ENCODE measurements around the gene UTP4. TPM values are rescaled to one million over a fixed set of nuclear protein-coding genes. Genes with fewer than 3 reads are reported as not detected.
"Not testable (repeated sequence)": the region's sequence is repeated elsewhere in the genome, so short reads cannot be mapped to it uniquely, and the experiment has no call there.

Gene UTP4
- total RNA-seq, 1 donor from 2014 or later: 57.4 TPM

GRCh38 chr16:69109486-69110270 is 22.8 kb upstream of the UTP4 start:
- DNase-seq (ENCODE audit: low spot score): no peak

DNA sequence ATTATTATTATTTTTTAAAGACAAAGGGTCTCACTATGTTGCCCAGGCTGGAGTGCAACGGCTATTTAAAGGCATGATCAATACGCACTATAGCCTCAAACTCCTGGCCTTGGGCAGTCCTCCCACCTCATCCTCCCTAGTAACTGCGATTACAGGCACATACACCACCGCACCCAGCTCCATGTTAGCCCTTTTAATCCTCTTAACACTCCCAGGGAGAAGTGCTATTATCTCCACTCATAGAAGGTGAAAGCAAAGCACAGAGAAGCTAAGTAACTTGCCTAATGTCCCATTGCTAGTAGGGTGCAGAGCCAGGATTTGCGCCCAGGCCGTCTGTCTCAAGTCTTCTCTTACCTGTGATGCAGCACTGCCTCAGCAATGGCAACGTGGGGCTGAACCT is 22.0 kb upstream of the UTP4 start:
- no peak for DNase-seq (ENCODE audit: low spot score)

GRCh38 chr16:69111216-69111875 is 21.1 kb upstream of the UTP4 start:
- DNase-seq (ENCODE audit: low spot score): no peak

DNA sequence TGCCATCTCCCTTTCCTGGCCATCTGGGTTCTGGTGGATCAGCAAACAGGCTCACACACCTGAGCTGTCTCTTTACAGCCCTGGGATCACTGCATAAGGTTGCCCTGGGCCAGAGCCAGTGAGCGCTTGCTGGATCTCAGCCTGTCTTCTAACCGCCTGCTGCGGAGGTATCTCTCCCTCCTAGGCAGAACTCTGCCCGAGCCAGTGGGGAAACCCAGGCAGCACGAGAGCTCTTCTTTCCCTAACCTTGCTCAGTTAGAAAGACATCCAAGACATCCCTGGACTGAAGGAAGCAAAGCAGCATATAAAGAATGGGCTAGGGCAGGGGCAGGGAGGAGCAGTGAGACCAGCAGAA is 20.6 kb upstream of the UTP4 start:
- no peak for DNase-seq (ENCODE audit: low spot score)

DNA sequence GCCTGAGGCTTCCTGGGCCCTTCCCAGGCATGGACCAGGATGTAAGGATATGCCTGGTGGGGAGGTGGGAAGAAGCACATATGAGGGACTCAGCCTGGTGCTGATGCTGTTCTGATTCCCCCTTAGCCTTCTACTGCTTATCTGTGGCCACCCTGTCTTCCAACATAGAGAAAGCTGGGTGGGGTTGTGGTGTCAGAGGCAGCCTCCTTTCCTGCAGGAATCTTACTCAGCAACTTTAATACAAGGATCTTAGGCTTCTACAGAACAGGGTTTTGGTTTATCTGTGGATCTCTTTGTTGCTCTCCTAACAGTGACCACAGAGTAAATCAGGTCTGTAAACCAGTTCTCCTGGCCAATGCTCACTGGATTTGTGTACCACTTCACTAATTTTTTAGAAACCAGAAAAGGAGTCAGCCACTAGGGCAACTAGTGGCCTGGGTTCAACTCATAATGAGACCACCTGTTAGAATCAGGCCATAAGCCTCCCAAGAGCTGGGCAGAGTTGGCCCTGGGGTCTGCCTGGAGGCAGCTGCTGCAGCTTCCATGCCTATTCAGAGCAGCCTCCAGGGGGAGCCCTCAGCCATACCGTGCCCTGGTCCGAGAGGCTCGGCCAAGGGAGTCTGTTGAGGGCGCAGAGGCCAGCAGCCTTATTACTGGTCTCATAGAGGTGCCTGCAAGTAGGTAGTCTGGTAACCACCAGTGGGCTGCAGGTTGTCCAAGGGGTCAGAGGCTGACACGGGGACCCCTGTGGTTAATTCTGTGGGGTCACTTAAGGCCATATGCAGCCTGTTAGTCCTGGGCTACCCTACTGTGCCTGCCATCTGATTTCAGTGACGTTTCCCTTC is 19.9 kb upstream of the UTP4 start:
- peak; percentile 90 for DNase-seq (ENCODE audit: low spot score)

- DNase-seq (ENCODE audit: low spot score): peak; percentile 41
Measured at GRCh38 chr16:69113216-69113615, 19.2 kb upstream of the UTP4 start.

GRCh38 chr16:69114346-69114975 is 18.0 kb upstream of the UTP4 start:
- peak; percentile 71 for DNase-seq (ENCODE audit: low spot score)

GRCh38 chr16:69114976-69115355 is 17.5 kb upstream of the UTP4 start:
- peak; percentile 74 for DNase-seq (ENCODE audit: low spot score)

DNA sequence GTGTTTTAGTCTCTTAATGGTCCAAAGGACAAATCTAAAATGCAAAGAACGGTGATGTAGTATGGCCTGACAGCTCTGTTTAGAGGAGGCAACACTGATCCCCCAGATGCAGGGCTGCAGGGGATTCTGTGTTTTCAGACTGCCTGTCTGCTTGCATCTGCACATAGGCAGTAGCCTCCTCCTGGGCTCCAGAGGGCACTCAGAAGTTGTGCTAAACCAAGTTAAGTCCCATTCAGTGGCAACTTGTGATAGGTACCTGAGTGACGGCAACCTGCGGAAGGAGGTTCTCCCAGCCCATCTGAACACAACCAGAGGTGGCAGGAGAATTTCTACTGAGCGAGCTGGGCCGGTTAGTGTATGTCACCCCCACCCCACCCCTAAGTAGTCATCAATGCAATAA is 17.1 kb upstream of the UTP4 start:
- DNase-seq (ENCODE audit: low spot score): peak; percentile 81

DNA sequence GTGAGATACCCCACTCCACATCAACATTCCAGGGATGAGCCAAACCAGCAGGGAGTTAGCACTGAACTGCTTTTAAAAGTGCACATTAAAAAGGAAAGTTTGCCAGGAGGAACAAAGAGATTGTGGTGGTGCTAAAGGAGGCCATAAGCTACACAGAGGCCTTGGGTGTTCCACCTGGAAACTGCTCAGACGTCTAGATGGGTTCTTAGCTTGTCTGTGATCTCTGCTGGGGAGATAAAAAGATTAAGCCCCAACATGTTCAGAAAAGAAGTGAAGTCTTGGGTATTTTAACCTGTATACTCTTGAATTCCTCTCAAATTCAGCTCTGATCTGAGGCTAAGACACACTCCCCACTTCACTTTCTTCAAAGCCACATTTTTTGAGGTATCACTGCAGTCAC is 16.6 kb upstream of the UTP4 start:
- DNase-seq (ENCODE audit: low spot score): no peak

DNA sequence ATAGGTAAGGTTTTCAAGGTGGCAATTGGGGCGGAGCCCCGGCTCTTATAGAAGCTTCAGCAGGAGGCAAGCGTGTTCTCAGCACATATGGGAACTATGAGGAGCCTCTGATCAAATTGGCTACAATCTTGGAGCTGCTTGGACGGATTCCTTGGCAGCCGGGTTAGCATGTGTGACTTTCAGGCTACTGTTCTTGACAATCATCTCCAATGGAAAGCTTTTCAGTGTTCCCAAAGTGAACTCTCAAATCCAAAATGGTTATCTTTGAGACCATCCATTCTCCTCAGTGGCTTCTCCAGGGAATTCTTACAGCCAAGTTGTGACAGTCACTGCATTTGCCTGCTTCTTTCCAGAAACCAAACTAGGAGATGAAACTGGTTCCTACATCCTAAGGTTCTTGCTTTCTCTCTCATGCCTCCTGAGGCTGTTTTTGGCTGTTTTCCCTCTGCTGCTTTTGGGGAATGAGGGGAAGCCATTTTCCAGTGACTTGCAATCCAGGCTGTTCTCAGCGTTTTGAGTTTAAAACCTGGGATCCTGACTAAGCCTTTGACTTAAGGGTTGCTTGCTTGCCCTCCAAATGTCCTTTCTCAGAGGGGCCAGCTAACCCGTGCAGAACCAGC is 16.1 kb upstream of the UTP4 start:
- DNase-seq (ENCODE audit: low spot score): peak; percentile 35

DNA sequence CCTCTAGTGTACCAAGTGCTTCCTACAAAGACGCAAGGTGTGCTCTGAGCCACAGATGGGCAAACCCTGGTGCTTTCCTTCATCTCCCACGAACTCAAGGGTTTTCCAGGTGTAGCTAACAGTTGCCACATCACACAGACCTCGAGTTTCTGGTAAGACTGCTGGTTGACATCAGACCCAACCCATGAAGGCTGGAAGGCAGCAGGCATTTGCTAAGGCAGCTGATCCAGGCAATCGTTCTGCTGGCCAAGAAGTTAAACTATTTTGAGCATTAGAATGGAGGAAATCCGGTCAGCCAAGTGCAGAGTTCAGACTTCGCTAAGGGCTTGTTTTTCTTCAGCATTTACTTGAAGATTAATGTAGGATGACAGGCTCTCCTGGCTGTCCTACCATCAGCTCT is 15.5 kb upstream of the UTP4 start:
- peak; percentile 62 for DNase-seq (ENCODE audit: low spot score)

DNA sequence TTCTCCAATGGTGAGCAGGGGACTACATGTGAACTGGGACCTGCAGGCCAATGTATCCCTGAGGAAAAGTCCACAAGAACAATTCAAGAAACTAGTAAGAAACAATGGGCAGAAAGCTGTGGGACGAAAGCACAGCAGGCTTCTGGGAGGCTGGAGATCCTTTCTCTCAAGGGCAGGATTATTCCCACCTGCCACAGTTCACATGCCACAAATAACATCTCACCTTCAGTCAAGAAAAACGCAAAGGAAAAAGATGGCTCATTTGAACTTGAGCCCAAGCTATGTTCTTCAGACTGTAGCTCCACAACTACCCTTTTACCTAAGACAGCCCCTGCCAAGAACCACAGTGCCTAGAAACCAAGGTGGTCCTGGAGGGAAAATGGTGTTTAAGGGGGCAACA is 14.0 kb upstream of the UTP4 start:
- DNase-seq (ENCODE audit: low spot score): no peak

DNA sequence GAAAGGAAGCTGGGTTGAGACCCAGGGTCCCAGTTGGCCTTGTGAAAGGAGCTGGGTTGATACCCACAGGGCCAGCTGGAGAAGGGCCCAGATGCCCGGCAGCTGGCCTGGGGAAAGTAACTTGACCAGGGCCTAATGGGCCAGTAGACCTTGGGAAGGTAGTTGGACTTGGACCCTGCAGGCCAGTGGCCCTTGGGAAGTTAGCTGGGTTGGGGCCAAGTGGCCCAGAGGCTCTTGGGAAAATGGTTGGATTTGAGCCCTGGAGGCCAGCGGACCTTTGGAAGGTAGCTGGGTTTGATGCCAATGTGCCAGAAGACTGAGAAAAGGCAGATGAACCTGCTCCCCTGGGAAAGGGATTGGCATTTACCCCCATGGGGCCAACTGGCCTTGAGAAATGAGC is 13.5 kb upstream of the UTP4 start:
- DNase-seq (ENCODE audit: low spot score): no peak

DNA sequence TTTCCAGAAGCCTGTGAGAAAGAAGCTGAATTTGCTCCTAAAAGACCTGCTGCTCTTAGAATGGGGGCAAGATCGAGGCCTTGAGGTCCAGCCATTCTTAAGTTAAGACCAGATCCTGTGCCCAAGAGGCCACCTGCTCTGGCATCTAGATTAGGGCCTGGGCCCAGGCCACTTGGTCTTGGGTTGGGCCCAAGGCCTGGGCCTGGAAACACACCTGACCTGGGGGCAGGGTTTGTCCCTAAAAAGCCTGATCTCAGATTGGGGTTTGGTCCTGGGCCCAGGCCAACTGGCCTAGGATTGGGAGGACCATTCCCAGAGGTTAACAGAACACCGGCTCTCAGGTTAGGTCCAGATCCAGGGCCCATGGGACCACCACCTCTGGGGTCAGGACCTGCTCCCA is 12.9 kb upstream of the UTP4 start:
- DNase-seq (ENCODE audit: low spot score): no peak

GRCh38 chr16:69120096-69120664 is 12.3 kb upstream of the UTP4 start:
- no peak for DNase-seq (ENCODE audit: low spot score)

DNA sequence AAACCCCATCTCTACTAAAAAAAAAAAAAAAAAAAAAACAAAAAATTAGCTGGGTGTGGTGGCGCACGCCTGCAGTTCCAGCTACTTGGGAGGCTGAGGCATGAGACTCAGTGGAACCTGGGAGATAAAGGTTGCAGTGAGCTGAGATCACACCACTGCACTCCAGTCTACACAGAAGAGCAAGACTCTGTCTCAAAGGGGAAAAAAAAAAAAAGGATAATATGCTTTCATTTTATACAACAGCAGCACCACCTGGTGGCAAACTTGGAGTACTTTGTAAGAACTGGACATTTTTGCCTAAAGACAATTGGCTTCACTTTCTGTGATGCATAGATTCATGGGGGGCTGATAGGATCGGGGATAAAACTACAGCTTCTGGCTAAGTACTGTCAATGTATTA is 8.5 kb upstream of the UTP4 start:
- DNase-seq (ENCODE audit: low spot score): no peak

DNA sequence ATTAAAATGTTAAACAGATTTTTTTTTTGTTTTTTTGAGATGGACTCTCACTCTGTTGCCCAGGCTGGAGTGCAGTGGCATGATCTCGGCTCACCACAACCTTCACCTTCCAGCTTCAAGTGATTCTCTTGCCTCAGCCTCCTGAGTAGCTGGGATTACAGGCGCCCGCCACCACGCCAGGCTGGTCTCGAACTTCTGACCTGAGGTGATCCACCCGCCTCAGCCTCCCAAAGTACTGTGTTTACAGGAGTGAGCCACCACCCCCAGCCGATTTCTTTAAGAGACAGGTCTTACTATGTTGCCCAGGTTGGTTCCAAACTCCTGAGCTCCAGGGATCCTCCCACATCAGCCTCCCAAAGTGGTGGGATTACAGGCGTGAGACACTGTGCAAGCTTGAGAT is 8.0 kb upstream of the UTP4 start:
- not testable (repeated sequence) for DNase-seq (ENCODE audit: low spot score)

DNA sequence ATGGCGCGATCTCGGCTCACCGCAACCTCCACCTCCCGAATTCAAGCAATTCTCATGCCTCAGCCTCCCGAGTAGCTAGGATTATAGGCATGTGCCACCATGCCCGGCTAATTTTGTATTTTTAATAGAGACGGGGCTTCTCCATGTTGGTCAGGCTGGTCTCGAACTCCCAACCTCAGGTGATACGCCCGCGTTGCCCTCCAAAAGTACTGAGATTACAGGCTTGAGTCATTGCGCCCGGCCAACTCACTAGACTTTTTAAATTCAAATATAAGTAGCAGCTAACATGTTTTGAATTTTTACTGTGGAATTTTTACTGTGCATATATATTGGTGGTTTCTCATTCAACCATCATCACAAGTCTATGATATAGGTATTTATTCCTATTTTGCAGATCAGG is 7.5 kb upstream of the UTP4 start:
- not testable (repeated sequence) for DNase-seq (ENCODE audit: low spot score)

- DNase-seq (ENCODE audit: low spot score): no peak
Measured at GRCh38 chr16:69126221-69126620, 6.2 kb upstream of the UTP4 start.

- DNase-seq (ENCODE audit: low spot score): not testable (repeated sequence)
Measured at GRCh38 chr16:69126801-69127200, 5.6 kb upstream of the UTP4 start.
